GM18498 (cell line): Measurements from ENCODE around the gene REM1.

ENCODE experiments used
- ATAC-seq: cut with Tn5 transposase; IDR thresholded peaks from one replicate; pipeline ENCODE4 v1.9.1; 2021; ENCODE audit warnings: mild to moderate bottlenecking, moderate library complexity; ENCODE audit not compliant: unreplicated experiment

REM1 gene

GRCh38 chr20:31522731-31523130 is 47.6 kb downstream of the REM1 start:
- ATAC-seq, result no peak

- ATAC-seq, result no peak
Observed at GRCh38 chr20:31523361-31524283, 48.5 kb downstream of the REM1 start.

- no peak for ATAC-seq
Observed at GRCh38 chr20:31527266-31527665, 52.2 kb downstream of the REM1 start.
